ENCODE data around the gene DLGAP1. TPM values are rescaled to one million over a fixed set of nuclear protein-coding genes. Genes with fewer than 3 reads are reported as not detected.

Gene DLGAP1
- polyA plus RNA-seq, 6 donors from 2014 or later: 0.32 TPM; not detected in 5

DNA sequence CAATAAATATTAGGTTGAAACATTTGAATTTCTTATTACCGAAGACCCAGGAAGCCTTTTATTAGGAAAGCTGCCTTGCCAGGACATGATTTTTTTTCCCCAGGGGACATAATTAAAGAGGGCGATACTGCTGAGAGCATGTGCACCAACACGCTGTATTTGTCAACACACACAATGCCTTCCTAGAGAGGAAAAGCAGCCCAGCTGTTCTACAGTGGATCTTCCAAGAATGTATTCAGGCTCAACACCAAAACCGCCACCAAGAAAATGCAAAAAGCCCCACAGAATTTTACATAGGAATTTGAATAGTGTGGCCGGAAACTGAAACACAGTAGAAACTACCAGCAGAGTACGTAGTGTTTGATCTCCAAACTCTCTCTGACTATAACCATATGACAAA is 320.4 kb downstream of the DLGAP1 start:
- no peaks in the 10 kb centered on the region for H3K4me1 Mint-ChIP-seq
- no peaks in the 10 kb centered on the region for H3K27me3 Mint-ChIP-seq
- no peaks in the 10 kb centered on the region for H3K36me3 Mint-ChIP-seq
- H3K27ac Mint-ChIP-seq: no peak overlapping the region
- no peak for ATAC-seq (ENCODE audit: low read depth in 2 of 2)
- H3K9me3 Mint-ChIP-seq: peaks cover 3 to 34% (median 4%) of the 10 kb centered on the region in 7 donors
- no peak for DNase-seq
- no peak overlapping the region for H3K4me3 Mint-ChIP-seq

DNA sequence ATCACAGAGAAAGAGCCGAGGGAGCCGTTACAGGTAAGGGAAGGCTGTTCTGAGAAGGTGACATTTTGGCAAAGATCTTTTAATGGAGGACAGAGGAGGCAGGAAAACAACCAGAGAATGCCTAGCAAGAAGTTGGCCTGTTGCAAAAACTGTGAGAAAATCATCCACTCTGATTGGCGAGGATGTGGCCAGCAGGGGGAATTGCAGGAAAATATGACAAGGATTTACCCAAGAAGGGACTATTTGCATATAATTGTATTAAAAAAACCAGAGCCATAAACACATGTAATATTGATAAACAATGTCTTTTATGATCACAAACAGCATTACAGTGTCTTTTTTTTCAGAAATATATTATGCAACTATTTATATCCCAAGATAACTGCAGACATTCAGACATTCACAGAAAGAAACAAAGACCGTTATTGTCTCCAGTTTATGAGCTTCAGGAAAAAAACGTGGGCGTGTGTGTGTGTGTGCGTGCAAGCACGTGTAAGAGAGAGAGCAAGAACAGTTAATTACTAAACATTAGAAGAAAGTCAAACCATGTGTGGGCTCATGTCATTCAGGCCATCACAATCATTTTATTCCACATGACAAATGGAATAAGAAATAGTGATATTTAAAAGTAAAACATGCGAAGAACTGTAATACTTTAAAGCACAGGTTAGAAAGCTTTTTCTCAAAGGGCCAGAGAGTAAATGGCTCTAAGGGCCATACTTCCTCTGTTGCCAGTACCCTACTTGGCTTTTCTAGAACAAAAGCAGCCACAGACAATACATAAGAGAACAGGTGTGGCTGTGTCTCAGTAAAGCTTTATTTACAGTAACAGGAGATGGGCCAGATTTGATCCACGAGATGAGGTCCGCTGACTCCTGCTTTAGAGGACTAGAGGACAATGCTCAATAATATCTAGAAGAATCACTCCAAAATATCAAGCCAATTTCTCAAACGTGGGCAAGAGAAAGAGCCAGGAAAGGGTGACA is 324.1 kb downstream of the DLGAP1 start:
- no peak for DNase-seq
- no peaks in the 10 kb centered on the region for H3K27me3 Mint-ChIP-seq
- peaks cover 0 to 6% (median 0%) of the 10 kb centered on the region in 7 donors for H3K9me3 Mint-ChIP-seq
- H3K4me1 Mint-ChIP-seq: no peaks in the 10 kb centered on the region
- no peak overlapping the region for H3K4me3 Mint-ChIP-seq
- no peak for ATAC-seq (ENCODE audit: low read depth in 2 of 2)
- no peak overlapping the region for H3K27ac Mint-ChIP-seq
- no peaks in the 10 kb centered on the region for H3K36me3 Mint-ChIP-seq

DNA sequence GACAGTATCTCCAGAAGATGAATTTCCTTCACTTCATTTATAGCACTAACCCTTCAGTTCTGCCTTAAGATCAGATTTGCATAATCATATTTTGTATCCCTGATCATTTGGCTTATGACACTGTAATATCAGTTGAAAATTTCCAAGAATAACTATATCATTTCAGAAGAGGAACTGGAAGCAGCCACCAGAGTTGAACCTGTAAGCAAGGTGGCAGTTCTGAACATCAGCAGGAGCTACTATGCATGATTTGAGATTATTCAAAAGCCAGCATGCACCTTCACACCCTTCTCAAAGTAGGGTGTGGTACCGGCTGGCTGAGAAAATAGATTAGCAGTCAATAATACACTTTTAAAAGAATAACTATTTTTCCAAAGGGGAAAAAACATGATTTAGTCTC is 328.2 kb downstream of the DLGAP1 start:
- peaks cover 0 to 4% (median 0%) of the 10 kb centered on the region in 3 donors for H3K27me3 Mint-ChIP-seq
- H3K4me3 Mint-ChIP-seq: no peak overlapping the region
- ATAC-seq (ENCODE audit: low read depth in 2 of 2): no peak

DNA sequence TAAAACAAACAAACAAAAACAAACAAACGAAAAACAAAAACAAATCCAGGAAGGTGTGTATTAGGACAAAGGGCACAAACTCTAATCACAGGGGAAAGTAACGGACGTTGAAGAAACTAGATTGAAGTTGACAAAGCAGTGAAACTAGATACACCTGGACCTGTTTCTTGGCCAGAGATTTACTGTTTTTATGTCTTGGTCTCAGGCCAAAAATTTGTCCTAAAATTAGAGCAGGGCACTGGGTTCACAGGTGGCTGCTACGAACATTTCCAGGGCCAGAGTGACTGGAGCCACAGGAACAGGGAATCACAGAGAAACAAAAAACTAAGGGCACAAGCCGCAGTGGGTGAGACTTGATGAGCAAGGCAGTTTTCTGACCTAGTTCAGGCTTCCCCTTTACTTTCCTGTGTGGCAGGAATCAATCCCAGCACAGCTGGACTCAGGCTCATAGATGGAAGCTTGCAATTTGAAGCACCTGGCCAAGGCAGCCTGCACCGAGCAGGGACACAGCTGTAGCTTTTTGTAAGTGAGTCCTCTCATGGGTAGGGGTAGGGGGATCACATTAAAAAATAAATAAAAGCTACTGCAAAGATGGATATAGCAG is 329.4 kb downstream of the DLGAP1 start:
- peaks cover 1 to 12% (median 8%) of the 10 kb centered on the region in 3 donors for H3K27me3 Mint-ChIP-seq
- no peaks in the 10 kb centered on the region for H3K36me3 Mint-ChIP-seq
- H3K4me3 Mint-ChIP-seq: no peak overlapping the region
- no peaks in the 10 kb centered on the region for H3K4me1 Mint-ChIP-seq
- H3K9me3 Mint-ChIP-seq: peaks cover 0 to 4% (median 0%) of the 10 kb centered on the region in 7 donors
- ATAC-seq (ENCODE audit: low read depth in 2 of 2) (no peak), DNase-seq (no peak)
- H3K27ac Mint-ChIP-seq: no peak overlapping the region

More for the DNA sequence above, 328.2 kb downstream of the DLGAP1 start:
- DNase-seq: no peak
- no peaks in the 10 kb centered on the region for H3K4me1 Mint-ChIP-seq
- H3K9me3 Mint-ChIP-seq: peaks cover 0 to 4% (median 0%) of the 10 kb centered on the region in 7 donors
- H3K36me3 Mint-ChIP-seq: no peaks in the 10 kb centered on the region
- H3K27ac Mint-ChIP-seq: peak overlapping the region in 1 of 6 donors; percentile 43

DNA sequence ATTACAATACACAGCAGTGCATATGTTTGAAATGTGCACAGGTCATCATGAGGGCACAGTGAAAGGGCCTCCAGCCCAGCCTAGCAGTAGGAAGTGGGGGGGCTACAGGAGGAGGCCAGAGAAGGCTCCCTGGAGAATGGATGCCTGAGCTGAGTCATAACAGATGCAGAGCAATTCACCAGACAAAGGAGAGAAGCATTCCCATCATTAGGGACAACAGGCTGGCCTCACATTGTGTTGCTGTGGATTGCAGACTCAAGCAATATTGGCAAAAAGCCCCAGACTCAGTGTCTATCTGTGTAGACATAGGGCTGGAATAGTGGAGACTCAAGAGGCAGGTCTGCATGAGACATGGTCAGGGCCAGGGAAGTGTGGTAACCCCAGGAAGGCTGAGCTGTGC is 329.9 kb downstream of the DLGAP1 start:
- Mint-ChIP-seq H3K27me3 (peaks cover 6 to 14% (median 10%) of the 10 kb centered on the region in 3 donors), H3K4me1 (no peaks in the 10 kb centered on the region), H3K9me3 (peaks cover 0 to 4% (median 0%) of the 10 kb centered on the region in 7 donors), H3K27ac (no peak overlapping the region), H3K36me3 (no peaks in the 10 kb centered on the region), H3K4me3 (no peak overlapping the region)
- ATAC-seq (ENCODE audit: low read depth in 2 of 2) (no peak), DNase-seq (no peak)

DNA sequence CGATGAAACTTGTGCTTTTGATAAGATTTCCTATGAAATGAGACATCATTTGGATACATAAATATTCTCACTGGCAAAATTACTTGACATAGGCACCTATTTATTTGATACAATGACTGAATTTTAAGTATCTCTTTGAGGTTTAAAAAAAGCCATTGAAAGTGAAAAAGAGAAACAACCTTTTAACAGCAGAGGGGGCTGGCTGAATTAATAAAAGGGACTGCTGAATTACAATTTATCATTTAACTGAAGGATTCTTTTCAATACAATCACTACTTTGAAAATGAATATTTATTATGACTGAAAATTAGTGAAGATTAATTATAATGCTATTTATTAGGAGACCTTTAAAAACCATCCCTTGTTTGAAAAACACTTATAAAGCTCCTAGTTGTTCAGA is 335.3 kb downstream of the DLGAP1 start:
- Mint-ChIP-seq H3K4me3 (no peak overlapping the region), H3K27ac (no peak overlapping the region), H3K36me3 (no peaks in the 10 kb centered on the region), H3K27me3 (peaks cover 8 to 14% (median 8%) of the 10 kb centered on the region in 3 donors), H3K9me3 (peaks cover 0 to 4% (median 1%) of the 10 kb centered on the region in 7 donors), H3K4me1 (no peaks in the 10 kb centered on the region)
- DNase-seq (no peak), ATAC-seq (ENCODE audit: low read depth in 2 of 2) (no peak)

DNA sequence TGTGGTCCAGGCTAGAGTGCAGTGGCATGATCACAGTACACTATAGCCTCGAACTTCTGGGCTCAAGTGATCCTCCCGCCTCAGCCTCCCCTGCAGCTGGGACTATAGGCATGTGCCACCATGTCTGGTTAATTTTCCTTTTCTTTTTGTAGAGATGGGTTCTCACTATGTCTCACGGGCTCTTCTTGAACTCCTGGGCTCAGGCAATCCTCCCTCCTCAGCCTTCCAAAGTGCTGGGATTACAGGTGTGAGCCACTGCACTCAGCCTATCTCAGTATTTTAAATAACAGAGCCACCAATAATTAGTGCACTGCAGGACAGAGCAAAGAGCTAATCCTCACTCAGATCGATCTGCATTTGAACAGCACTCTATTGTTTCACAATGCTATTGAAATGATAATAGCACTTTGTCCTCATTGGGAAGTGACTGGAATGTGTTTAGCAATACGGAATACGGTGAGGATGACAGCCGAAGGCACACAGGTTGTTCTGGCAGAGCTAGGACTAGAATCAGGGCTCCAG is 335.9 kb downstream of the DLGAP1 start:
- Mint-ChIP-seq H3K4me1 (no peaks in the 10 kb centered on the region), H3K36me3 (no peaks in the 10 kb centered on the region), H3K4me3 (peak overlapping the region in 1 of 8 donors; percentile 25), H3K27me3 (peaks cover 5 to 14% (median 8%) of the 10 kb centered on the region in 3 donors), H3K9me3 (peaks cover 0 to 6% (median 3%) of the 10 kb centered on the region in 7 donors), H3K27ac (no peak overlapping the region)
- no peak for DNase-seq
- no peak for ATAC-seq (ENCODE audit: low read depth in 2 of 2)

DNA sequence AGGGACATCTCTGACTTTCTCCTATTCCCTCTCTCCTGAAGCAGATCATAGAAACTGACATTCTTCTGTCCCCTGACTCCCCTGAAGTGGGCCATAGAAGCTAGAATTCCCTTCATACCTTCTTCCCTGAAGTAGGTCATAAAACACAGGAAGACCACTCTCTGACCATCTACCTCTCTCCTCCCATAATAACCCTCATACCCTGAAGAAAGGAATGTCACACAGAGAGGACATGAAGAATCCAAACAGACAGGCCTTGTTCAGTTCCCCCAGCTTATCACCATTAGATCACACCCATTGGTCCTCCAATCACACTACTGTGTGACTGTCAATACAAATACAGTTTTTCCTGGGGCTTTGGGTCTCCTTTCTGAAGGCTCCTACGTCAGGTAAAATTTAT is 347.1 kb downstream of the DLGAP1 start:
- Mint-ChIP-seq H3K36me3 (no peaks in the 10 kb centered on the region), H3K9me3 (no peaks in the 10 kb centered on the region), H3K4me1 (no peaks in the 10 kb centered on the region), H3K27ac (no peak overlapping the region), H3K27me3 (peaks cover 0 to 7% (median 5%) of the 10 kb centered on the region in 3 donors), H3K4me3 (no peak overlapping the region)
- DNase-seq (no peak), ATAC-seq (ENCODE audit: low read depth in 2 of 2) (no peak)

DNA sequence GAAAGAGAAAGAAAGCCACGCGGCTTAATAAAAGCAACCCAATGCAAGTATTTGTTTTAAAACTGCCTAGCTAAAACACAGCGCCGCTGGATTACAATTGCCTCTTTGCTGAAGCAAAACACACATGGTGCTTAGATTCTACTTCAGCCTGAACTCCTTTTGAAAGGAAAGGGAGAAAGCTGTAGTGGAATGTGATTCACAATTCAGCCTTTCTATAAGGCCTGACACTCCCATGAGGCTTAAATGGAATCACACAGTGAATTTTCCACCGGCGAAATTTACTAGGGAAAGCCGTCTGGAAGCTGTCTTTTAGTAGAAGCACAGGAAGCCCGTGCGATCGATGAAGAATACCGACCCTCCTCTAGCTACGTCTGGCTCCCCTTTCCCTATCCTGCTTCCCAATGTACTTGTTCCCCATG is 348.0 kb downstream of the DLGAP1 start:
- Mint-ChIP-seq H3K27me3 (peaks cover 0 to 7% (median 5%) of the 10 kb centered on the region in 3 donors), H3K36me3 (no peaks in the 10 kb centered on the region), H3K4me1 (no peaks in the 10 kb centered on the region), H3K27ac (no peak overlapping the region), H3K4me3 (no peak overlapping the region), H3K9me3 (no peaks in the 10 kb centered on the region)
- no peak for ATAC-seq (ENCODE audit: low read depth in 2 of 2)
- DNase-seq: no peak

DNA sequence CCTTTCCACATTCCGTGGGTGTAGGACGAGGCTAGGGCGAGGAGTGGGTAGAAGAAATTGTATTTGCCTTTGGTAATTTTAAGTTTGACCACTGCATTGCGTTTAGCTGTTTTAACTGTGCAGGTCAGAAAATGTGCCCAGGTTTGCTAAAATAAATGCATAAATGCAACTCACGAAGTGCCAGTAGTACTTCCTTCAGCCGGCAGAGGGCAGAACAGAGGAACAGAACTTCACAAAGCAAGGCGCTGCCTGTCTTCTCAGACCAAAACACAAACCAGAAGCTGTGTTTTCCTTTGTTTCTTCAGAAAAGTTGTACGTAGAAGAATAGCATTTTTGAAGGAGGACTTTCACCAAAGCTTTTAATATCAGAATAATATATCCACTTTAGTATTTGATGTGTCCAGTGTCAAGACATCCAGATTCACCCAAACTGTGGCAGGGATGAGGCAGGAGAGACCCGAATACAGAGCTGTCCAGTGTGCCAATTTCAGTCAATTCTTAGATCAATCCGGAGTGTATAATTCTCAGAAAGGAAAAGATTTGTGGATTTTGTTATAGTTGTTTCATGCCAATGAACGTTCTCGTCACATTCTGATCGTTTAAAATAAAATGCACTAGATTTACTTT is 348.6 kb downstream of the DLGAP1 start:
- Mint-ChIP-seq H3K27me3 (peaks cover 0 to 7% (median 5%) of the 10 kb centered on the region in 3 donors), H3K36me3 (no peaks in the 10 kb centered on the region), H3K9me3 (no peaks in the 10 kb centered on the region), H3K4me1 (no peaks in the 10 kb centered on the region), H3K27ac (no peak overlapping the region), H3K4me3 (no peak overlapping the region)
- no peak for ATAC-seq (ENCODE audit: low read depth in 2 of 2)
- DNase-seq: peak; percentile 1

DNA sequence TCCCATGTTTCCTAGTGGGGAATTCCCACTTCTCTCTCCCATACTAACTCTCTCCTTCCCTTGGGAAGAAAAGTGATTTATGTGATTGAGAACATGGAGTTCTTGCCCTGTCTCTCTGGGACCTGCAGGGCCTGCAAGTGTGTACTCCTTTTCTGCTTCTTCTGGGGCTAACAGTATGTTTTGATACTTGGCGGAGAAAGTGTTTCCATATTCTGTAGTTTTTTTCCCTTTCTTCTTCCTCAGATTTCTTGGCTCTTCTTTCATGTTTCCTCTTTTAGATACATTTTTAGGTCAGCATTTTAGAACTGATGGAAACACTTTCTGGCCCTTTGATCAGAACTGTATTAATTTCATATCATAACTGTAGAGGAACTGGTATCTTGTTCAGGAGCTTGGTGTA is 352.2 kb downstream of the DLGAP1 start:
- H3K36me3 Mint-ChIP-seq: no peaks in the 10 kb centered on the region
- H3K4me3 Mint-ChIP-seq: no peak overlapping the region
- no peak overlapping the region for H3K27ac Mint-ChIP-seq
- H3K9me3 Mint-ChIP-seq: peaks cover 0 to 8% (median 0%) of the 10 kb centered on the region in 7 donors
- no peaks in the 10 kb centered on the region for H3K4me1 Mint-ChIP-seq
- peaks cover 0 to 5% (median 0%) of the 10 kb centered on the region in 3 donors for H3K27me3 Mint-ChIP-seq
- ATAC-seq (ENCODE audit: low read depth in 2 of 2) (no peak), DNase-seq (no peak)

DNA sequence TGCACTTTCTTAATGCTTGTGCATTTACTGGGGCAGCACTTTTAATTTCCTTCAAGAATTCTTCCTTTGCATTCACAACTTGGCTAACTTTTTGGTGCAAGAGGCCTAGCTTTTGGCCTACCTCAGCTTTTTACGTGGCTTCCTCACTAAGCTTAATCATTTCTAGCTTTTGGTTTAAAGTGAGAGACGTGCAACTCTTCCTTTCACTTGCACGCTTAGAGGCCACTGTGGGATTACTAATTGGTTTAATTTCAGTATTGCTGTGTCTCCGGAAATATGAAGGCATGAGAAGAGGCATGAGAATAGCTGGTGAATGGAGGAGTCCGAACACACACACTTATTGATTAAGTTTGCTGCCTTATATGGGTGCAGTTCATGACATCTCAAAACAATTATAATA is 354.1 kb downstream of the DLGAP1 start:
- Mint-ChIP-seq H3K4me3 (no peak overlapping the region), H3K27me3 (peaks cover 0 to 3% (median 0%) of the 10 kb centered on the region in 3 donors), H3K36me3 (no peaks in the 10 kb centered on the region), H3K9me3 (peaks cover 0 to 8% (median 0%) of the 10 kb centered on the region in 7 donors), H3K27ac (no peak overlapping the region), H3K4me1 (no peaks in the 10 kb centered on the region)
- DNase-seq (no peak), ATAC-seq (ENCODE audit: low read depth in 2 of 2) (no peak)

DNA sequence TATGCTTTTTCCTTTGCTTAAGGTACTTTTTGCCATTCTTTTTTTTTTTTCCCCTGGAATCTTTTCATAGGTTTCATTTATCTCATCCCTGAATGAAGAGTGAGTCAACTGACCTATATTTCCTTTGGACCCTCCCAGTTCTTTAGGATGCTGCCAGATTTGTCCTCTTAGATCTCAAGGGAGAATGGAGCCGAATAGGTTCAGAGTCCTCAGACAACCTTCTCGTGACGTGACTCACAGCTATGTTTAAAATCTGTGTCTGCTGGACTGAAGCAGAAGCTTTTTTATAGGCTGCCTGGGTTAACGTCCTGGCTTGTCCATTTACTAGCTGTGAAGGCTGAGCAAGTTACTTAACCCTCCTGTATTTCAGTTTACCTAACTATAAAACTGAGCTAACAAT is 358.6 kb downstream of the DLGAP1 start:
- Mint-ChIP-seq H3K4me3 (no peak overlapping the region), H3K27ac (peak overlapping the region in 1 of 6 donors; percentile 19), H3K4me1 (no peaks in the 10 kb centered on the region), H3K27me3 (peaks cover 0 to 3% (median 0%) of the 10 kb centered on the region in 3 donors), H3K36me3 (no peaks in the 10 kb centered on the region), H3K9me3 (peaks cover 0 to 10% (median under 1%) of the 10 kb centered on the region in 7 donors)
- no peak for ATAC-seq (ENCODE audit: low read depth in 2 of 2)
- no peak for DNase-seq
